ENCODE measurements around the gene PRMT6.
"Not testable (repeated sequence)": the region's sequence is repeated elsewhere in the genome, so short reads cannot be mapped to it uniquely, and the experiment has no call there.

The PRMT6 gene

DNA sequence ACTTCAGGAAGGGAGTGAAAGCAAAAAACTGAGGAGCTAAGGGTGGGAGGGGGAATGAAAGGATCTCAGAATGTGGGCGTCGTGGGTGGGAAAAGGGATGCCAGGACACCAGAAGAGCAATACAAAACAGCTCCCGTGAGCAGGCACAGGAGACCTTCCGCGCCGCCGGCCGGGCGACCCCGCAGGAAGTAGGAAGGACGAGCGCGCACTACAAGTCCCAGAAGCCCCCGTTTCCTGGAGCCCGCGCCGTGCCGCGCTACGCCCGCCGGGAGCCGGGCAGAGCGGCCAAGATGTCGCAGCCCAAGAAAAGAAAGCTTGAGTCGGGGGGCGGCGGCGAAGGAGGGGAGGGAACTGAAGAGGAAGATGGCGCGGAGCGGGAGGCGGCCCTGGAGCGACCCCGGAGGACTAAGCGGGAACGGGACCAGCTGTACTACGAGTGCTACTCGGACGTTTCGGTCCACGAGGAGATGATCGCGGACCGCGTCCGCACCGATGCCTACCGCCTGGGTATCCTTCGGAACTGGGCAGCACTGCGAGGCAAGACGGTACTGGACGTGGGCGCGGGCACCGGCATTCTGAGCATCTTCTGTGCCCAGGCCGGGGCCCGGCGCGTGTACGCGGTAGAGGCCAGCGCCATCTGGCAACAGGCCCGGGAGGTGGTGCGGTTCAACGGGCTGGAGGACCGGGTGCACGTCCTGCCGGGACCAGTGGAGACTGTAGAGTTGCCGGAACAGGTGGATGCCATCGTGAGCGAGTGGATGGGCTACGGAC, at the start of gene PRMT6:
PRMT6 (plus strand) TSS at position 249 of the 771 bp plus-strand sequence; CDS start at position 291, 42 bp downstream.
- H3K27me3 Mint-ChIP-seq: no peaks in the 10 kb centered on the region
- peak within 1 kb of the TSS; percentile 97 for H3K27ac Mint-ChIP-seq
- H3K4me3 Mint-ChIP-seq: peak within 1 kb of the TSS; percentile 97
- H3K4me1 Mint-ChIP-seq (ENCODE audit: low read depth): peaks cover 28% of the 10 kb centered on the region
- H3K9me3 Mint-ChIP-seq: no peaks in the 10 kb centered on the region
- H3K36me3 Mint-ChIP-seq (ENCODE audit: low read depth): peaks cover 34% of the 10 kb centered on the region

DNA sequence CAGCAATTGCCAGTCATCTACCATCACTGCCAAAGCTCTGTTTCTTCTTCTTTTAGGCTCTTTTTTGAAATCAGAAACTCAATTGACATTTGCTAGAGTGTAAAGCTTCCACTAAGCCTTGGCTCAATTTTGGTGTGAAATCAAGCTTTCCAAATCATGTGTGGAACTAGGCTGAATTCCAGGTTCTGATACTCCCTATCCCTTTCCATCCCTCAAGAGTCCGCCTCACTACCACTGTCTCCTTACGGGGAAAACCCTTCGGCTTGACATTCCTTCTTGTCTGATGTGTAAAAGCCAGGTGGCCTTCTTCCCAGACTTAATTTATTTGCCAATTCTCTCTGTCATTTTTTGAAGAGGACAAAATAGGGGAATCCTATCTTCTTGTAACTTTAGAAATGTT, 47.2 kb upstream of the PRMT6 start:
- H3K27me3 Mint-ChIP-seq: peaks cover 14% of the 10 kb centered on the region
- no peaks in the 10 kb centered on the region for H3K9me3 Mint-ChIP-seq
- H3K4me1 Mint-ChIP-seq (ENCODE audit: low read depth): no peaks in the 10 kb centered on the region
- no peak overlapping the region for H3K27ac Mint-ChIP-seq
- H3K36me3 Mint-ChIP-seq (ENCODE audit: low read depth): no peaks in the 10 kb centered on the region
- H3K4me3 Mint-ChIP-seq: no peak overlapping the region

DNA sequence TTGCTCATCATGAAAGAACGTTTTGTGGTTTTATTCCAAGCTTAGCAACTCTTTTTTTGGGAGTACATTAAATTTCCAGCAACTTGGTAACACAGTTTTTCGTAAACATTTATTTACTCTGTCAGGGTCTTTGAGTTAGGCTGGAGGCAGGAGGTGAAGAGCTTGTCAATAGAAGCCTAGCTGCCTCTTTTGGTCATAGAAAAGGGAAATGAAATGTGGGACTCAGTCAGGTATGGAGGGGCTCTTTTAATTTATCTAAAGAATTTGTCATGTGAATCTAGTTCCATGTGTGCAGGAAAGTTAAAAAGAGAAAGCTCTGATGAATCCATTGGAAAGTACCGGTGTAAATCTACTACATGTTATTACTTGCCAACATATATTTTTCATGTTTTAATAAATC, 45.9 kb upstream of the PRMT6 start:
- Mint-ChIP-seq H3K36me3 (ENCODE audit: low read depth) (no peaks in the 10 kb centered on the region), H3K4me1 (ENCODE audit: low read depth) (no peaks in the 10 kb centered on the region), H3K4me3 (no peak overlapping the region), H3K9me3 (no peaks in the 10 kb centered on the region), H3K27me3 (peaks cover 12% of the 10 kb centered on the region), H3K27ac (no peak overlapping the region)

DNA sequence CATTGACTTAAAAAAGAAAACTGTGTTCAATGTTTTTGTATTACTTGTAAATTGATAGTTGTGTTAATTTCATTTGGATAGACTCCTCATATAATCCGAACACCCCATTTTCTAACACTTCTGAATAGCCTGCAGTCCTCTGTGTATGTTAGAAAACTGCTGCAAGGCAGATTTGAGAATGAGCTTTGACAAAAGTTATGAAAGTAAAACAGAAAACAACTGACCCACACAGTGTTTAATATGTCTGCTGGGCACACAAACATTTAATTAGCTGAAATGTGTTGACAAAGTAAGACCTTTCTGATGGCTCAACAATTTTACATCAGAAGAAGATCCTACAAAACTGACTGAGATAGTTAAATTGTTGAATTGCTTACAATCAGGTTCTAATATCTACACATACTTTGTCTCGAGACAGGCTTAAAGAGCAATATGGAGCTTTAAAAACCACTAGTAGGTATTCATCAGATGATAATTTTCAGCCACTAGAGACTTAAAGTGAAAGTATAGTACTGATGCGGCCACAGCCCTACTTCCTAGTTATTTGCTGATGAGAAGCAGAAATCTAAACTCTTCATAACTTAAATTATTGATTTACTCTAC, 40.0 kb upstream of the PRMT6 start:
- Mint-ChIP-seq H3K4me3 (no peak overlapping the region), H3K36me3 (ENCODE audit: low read depth) (no peaks in the 10 kb centered on the region), H3K27me3 (peaks cover 8% of the 10 kb centered on the region), H3K9me3 (no peaks in the 10 kb centered on the region), H3K4me1 (ENCODE audit: low read depth) (no peaks in the 10 kb centered on the region), H3K27ac (no peak overlapping the region)

GRCh38 chr1:107018445-107018844, 38.0 kb upstream of the PRMT6 start:
- no peak overlapping the region for H3K4me3 Mint-ChIP-seq

GRCh38 chr1:107019166-107019565, 37.3 kb upstream of the PRMT6 start:
- H3K27me3 Mint-ChIP-seq: peaks cover 16% of the 10 kb centered on the region
- H3K36me3 Mint-ChIP-seq (ENCODE audit: low read depth): no peaks in the 10 kb centered on the region
- no peaks in the 10 kb centered on the region for H3K4me1 Mint-ChIP-seq (ENCODE audit: low read depth)
- no peak overlapping the region for H3K27ac Mint-ChIP-seq
- H3K9me3 Mint-ChIP-seq: no peaks in the 10 kb centered on the region
- H3K4me3 Mint-ChIP-seq: no peak overlapping the region

More at GRCh38 chr1:107018445-107018844, 38.0 kb upstream of the PRMT6 start:
- no peaks in the 10 kb centered on the region for H3K36me3 Mint-ChIP-seq (ENCODE audit: low read depth)
- H3K27ac Mint-ChIP-seq: no peak overlapping the region
- H3K9me3 Mint-ChIP-seq: no peaks in the 10 kb centered on the region
- peaks cover 16% of the 10 kb centered on the region for H3K27me3 Mint-ChIP-seq
- no peaks in the 10 kb centered on the region for H3K4me1 Mint-ChIP-seq (ENCODE audit: low read depth)

DNA sequence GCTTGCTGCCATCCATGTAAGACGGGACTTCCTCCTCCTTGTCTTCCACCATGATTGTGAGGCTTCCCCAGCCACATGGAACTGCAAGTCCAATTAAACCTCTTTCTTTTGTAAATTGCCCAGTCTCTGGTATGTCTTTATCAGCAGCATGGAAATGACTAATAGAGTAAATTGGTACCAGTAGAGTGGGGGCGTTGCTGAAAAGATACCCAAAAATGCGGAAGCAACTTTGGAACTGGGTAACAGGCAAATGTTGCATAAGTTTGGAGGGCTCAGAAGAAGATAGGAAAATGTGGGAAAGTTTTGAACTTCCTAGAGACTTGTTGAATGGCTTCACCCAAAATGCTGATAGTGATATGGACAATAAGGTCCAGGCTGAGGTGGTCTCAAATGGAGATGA, 17.6 kb upstream of the PRMT6 start:
- not testable (repeated sequence) for H3K9me3 Mint-ChIP-seq; H3K4me3 Mint-ChIP-seq; H3K27ac Mint-ChIP-seq; H3K4me1 Mint-ChIP-seq (ENCODE audit: low read depth); H3K36me3 Mint-ChIP-seq (ENCODE audit: low read depth)
- peaks cover 33% of the 10 kb centered on the region for H3K27me3 Mint-ChIP-seq

- H3K4me3 Mint-ChIP-seq, H3K9me3 Mint-ChIP-seq: not testable (repeated sequence)
- peaks cover 31% of the 10 kb centered on the region for H3K27me3 Mint-ChIP-seq
Observed at GRCh38 chr1:107044310-107045220, 11.9 kb upstream of the PRMT6 start.

DNA sequence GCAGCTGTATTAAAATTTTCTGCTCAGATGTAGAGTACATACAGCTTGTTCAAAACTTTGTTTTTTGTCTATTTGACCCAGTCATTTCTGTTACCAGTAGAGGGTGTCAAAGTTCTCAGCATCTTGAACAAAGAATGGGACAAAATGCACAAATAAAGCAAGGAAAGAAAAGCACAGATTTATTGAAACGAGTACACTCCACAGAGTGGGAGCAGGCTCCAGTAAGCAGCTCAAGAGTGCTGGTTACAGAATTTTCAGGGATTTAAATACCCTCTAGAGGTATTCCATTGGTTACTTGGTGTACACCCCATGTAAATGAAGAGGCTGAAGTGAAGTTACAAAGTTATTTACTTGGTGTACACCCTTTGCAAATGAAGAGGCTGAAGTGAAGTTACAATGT, 8.9 kb upstream of the PRMT6 start:
- Mint-ChIP-seq H3K36me3 (ENCODE audit: low read depth) (no peaks in the 10 kb centered on the region), H3K4me3 (no peak overlapping the region), H3K9me3 (no peaks in the 10 kb centered on the region), H3K27ac (no peak overlapping the region), H3K4me1 (ENCODE audit: low read depth) (no peaks in the 10 kb centered on the region), H3K27me3 (peaks cover 23% of the 10 kb centered on the region)

More at GRCh38 chr1:107044310-107045220, 11.9 kb upstream of the PRMT6 start:
- not testable (repeated sequence) for H3K27ac Mint-ChIP-seq; H3K36me3 Mint-ChIP-seq (ENCODE audit: low read depth); H3K4me1 Mint-ChIP-seq (ENCODE audit: low read depth)

GRCh38 chr1:107048241-107048640, 8.2 kb upstream of the PRMT6 start:
- no peak overlapping the region for H3K4me3 Mint-ChIP-seq
- H3K4me1 Mint-ChIP-seq (ENCODE audit: low read depth): no peaks in the 10 kb centered on the region
- H3K27me3 Mint-ChIP-seq: peaks cover 21% of the 10 kb centered on the region
- no peaks in the 10 kb centered on the region for H3K9me3 Mint-ChIP-seq
- no peaks in the 10 kb centered on the region for H3K36me3 Mint-ChIP-seq (ENCODE audit: low read depth)
- H3K27ac Mint-ChIP-seq: no peak overlapping the region

DNA sequence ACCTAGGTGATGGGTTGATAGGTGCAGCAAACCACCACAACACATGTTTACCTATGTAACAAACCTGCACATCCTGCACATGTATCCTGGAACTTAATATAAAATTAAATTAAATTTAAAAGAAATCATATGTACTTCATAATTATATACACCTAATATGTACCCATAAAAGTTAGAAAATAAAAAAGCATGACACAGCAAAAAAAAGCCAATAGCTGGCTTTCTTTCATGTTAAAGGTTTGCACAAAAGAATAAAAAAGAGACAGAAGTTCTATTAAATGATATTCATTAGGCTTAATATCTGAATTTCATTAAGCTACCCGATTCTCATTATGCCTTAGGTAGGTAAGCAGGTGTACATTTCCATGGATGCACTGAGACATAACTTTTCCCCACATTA, 5.2 kb upstream of the PRMT6 start:
- H3K4me1 Mint-ChIP-seq (ENCODE audit: low read depth): peaks cover 3% of the 10 kb centered on the region
- H3K27me3 Mint-ChIP-seq: peaks cover 19% of the 10 kb centered on the region
- H3K4me3 Mint-ChIP-seq: no peak overlapping the region
- no peaks in the 10 kb centered on the region for H3K9me3 Mint-ChIP-seq
- H3K27ac Mint-ChIP-seq: no peak overlapping the region
- H3K36me3 Mint-ChIP-seq (ENCODE audit: low read depth): no peaks in the 10 kb centered on the region

GRCh38 chr1:107055919-107056425, 502 bp upstream of the PRMT6 start:
- Mint-ChIP-seq H3K27ac (peak overlapping the region; percentile 97), H3K4me3 (peak overlapping the region; percentile 97), H3K36me3 (ENCODE audit: low read depth) (peaks cover 28% of the 10 kb centered on the region), H3K4me1 (ENCODE audit: low read depth) (peaks cover 28% of the 10 kb centered on the region)
- not testable (repeated sequence) for H3K27me3 Mint-ChIP-seq, H3K9me3 Mint-ChIP-seq

DNA sequence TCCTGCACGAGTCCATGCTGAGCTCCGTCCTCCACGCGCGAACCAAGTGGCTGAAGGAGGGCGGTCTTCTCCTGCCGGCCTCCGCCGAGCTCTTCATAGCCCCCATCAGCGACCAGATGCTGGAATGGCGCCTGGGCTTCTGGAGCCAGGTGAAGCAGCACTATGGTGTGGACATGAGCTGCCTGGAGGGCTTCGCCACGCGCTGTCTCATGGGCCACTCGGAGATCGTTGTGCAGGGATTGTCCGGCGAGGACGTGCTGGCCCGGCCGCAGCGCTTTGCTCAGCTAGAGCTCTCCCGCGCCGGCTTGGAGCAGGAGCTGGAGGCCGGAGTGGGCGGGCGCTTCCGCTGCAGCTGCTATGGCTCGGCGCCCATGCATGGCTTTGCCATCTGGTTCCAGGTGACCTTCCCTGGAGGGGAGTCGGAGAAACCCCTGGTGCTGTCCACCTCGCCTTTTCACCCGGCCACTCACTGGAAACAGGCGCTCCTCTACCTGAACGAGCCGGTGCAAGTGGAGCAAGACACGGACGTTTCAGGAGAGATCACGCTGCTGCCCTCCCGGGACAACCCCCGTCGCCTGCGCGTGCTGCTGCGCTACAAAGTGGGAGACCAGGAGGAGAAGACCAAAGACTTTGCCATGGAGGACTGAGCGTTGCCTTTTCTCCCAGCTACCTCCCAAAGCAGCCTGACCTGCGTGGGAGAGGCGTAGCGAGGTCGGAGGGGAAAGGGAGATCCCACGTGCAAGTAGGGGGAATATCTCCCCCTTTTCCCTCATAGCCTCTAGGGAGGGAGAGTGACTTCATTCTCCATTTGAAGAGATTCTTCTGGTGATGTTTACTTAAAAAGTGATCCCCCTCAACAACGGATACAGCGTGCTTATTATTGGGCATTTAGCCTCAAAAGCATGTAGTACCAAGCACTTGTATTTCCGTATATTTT, 991 bp downstream of the PRMT6 start:
- Mint-ChIP-seq H3K4me3 (peak overlapping the region; percentile 97), H3K27me3 (no peaks in the 10 kb centered on the region), H3K27ac (peak overlapping the region; percentile 97), H3K36me3 (ENCODE audit: low read depth) (peaks cover 41% of the 10 kb centered on the region), H3K9me3 (no peaks in the 10 kb centered on the region), H3K4me1 (ENCODE audit: low read depth) (peaks cover 28% of the 10 kb centered on the region)
